Suppressor macrophage treated with lipopolysaccharide for 1 hour (primary cell): ENCODE measurements around the gene SLC15A5.

Experiments used
- DNase-seq, 3 donors: peaks; one replicate each; pipeline ENCODE4 v3.0.0-alpha.2; 2020 to 2022

The SLC15A5 gene

GRCh38 chr12:16277585-16277984, at the start of gene SLC15A5:
TSS of gene SLC15A5 (minus strand) at chr12:16277685. CDS start at chr12:16277685, 0 bp downstream.
- no peak for DNase-seq

- DNase-seq: no peak
Measured at GRCh38 chr12:16325426-16325825, 47.9 kb upstream of the SLC15A5 start.

GRCh38 chr12:16324772-16325171, 47.3 kb upstream of the SLC15A5 start:
- DNase-seq: no peak

GRCh38 chr12:16324272-16324671, 46.8 kb upstream of the SLC15A5 start:
- DNase-seq: no peak

- no peak for DNase-seq
Measured at GRCh38 chr12:16323638-16324037, 46.2 kb upstream of the SLC15A5 start.

GRCh38 chr12:16323010-16323409, 45.5 kb upstream of the SLC15A5 start:
- DNase-seq: no peak

GRCh38 chr12:16310934-16311333, 33.4 kb upstream of the SLC15A5 start:
- no peak for DNase-seq

GRCh38 chr12:16307856-16308475, 30.5 kb upstream of the SLC15A5 start:
- DNase-seq: no peak

- no peak for DNase-seq
Measured at GRCh38 chr12:16303939-16304338, 26.5 kb upstream of the SLC15A5 start.

- no peak for DNase-seq
Measured at GRCh38 chr12:16300736-16301135, 23.3 kb upstream of the SLC15A5 start.

GRCh38 chr12:16300122-16300521, 22.6 kb upstream of the SLC15A5 start:
- no peak for DNase-seq

- DNase-seq: no peak
Measured at GRCh38 chr12:16299403-16299802, 21.9 kb upstream of the SLC15A5 start.

GRCh38 chr12:16297521-16297920, 20.0 kb upstream of the SLC15A5 start:
- DNase-seq: peak in 1 of 3 donors; percentile 13

- no peak for DNase-seq
Measured at GRCh38 chr12:16294376-16294956, 17.0 kb upstream of the SLC15A5 start.

- no peak for DNase-seq
Measured at GRCh38 chr12:16291032-16291431, 13.5 kb upstream of the SLC15A5 start.

GRCh38 chr12:16285586-16285985, 8.1 kb upstream of the SLC15A5 start:
- no peak for DNase-seq

GRCh38 chr12:16282978-16283377, 5.5 kb upstream of the SLC15A5 start:
- DNase-seq: peak in 2 of 3 donors; percentile 20 to 32

GRCh38 chr12:16282081-16282480, 4.6 kb upstream of the SLC15A5 start:
- DNase-seq: no peak

- no peak for DNase-seq
Measured at GRCh38 chr12:16281157-16281556, 3.7 kb upstream of the SLC15A5 start.

GRCh38 chr12:16272222-16272621, 5.3 kb downstream of the SLC15A5 start:
- no peak for DNase-seq

- DNase-seq: no peak
Measured at GRCh38 chr12:16271062-16271461, 6.4 kb downstream of the SLC15A5 start.

- DNase-seq: no peak
Measured at GRCh38 chr12:16269946-16270345, 7.5 kb downstream of the SLC15A5 start.

GRCh38 chr12:16266085-16266484, 11.4 kb downstream of the SLC15A5 start:
- DNase-seq: no peak

GRCh38 chr12:16261944-16262475, 15.5 kb downstream of the SLC15A5 start:
- no peak for DNase-seq

GRCh38 chr12:16260206-16260605, 17.3 kb downstream of the SLC15A5 start:
- DNase-seq: peak; percentile 24 to 59 (median 46)
